NCI-H2196 (cell line): ENCODE data around the gene RPSA.
"Not testable (repeated sequence)": the region's sequence is repeated elsewhere in the genome, so short reads cannot be mapped to it uniquely, and the experiment has no call there.

Source experiments
- DNase-seq: peaks from one replicate; lab custom pipeline; 2025; ENCODE audit not compliant: unreplicated experiment; lab: John Stamatoyannopoulos, UW

The RPSA gene

DNA sequence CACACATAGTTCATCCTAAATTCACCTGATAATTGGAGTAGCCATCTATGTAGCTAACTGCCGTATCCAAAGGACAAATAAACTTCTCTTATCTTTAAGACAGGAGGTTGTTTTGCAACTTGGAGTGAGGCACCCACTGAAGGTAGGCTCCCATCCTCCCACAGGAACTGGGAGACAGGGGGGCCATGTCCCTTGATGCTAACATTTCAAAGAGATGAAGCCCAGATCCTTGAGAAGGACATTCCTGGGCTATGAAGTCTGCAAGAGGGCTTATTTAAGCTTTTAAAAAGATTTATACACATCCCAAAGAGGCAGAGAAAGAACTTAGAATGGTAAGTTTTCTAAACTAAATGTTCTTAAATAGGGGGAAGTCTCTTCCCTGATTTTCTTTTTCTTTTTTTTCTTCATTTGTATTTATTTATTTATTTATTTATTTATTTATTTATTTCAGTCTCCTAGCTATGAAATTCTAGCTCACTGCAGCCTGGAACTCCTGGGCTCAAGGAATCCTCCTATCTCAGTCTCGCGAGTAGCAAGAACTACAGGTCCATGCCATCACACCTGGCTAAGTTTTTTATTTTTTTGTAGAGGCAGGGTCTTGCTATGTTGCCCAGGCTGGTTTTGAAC is 48.2 kb downstream of the RPSA start:
- DNase-seq: no peak

DNA sequence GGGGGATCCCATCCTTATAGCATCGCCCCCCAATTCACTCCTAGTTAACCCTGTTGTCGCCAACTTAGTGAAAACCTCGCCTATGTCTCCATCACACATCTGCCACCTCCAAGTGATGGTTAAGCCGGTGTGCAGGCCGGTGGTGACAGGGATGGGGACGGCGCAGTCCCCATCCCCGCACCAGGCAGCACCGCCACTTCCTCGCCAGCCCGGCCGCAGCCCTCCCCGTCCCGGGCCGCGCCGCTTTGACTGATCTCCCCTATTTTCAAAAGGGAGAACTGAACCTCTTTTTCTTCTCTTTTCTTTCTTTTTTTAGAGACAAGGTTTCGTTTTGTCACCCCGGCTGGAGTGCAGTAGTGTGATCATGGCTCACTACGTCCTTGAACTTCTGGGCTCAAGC is 49.6 kb downstream of the RPSA start:
- DNase-seq: no peak

DNA sequence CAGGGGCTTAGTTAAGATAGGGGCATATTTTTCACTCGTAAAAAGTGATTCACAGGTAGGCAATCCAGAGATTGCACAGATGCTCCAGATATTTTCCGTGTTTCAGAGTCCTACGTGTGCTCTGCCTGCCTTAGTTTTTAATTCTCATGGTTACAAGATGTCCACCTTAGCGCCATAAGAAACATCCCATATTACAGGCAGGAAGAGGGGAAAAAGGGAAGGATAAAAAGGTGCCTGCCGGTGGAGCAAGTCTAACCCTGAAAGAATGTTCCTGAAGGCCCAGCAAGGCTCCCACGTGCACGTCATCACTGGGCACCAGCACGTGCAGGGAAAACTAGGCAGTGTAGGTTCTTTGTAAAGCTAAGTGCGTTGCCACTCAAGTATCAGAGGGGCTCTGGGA is 50.8 kb downstream of the RPSA start:
- no peak for DNase-seq

DNA sequence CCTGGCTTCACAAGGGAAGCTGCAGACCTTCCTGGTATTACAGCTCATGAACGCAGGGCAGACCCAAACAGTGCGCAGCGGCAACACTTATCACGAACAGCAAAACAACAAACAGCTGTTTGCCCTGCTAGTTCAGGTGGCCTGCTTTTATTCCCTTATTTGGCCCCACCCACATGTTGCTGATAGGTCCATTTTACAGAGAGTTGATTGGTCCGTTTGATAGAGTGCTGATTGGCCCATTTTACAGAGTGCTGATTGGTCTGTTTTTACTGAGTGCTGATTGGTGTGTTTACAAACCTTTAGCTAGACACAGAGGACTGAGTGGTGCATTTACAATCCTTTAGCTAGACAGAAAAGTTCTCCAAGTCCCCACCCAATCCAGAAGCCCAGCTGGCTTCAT is 52.1 kb downstream of the RPSA start:
- not testable (repeated sequence) for DNase-seq

DNA sequence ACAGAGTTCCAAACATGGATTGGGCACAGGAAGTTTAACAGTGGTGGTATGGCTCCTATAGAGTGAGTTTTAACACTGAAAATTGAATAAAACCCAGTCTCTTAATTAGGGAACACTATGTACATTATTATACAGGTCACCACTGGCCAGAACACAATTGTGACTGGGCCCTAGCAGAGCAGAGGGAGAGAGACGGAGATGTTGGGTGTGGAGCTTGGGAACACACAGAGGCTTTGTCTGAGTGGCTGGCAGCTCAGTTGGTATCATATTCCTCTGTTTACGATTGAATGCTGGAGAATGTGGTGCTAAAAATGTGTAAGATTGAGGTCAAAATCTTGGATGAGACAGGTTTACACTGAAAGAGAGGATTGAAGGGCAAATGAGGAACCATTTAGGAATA is 54.2 kb downstream of the RPSA start:
- no peak for DNase-seq
